GM20000 (cell line): Measurements from ENCODE around the gene GATA2.

ENCODE experiments used
- DNase-seq: peaks from one replicate; pipeline ENCODE4 v3.0.0; 2012; ENCODE audit warnings: low spot score
- TF ChIP-seq, protein P1 (sequence below): IDR thresholded peaks from 2 replicates; pipeline ENCODE4 v1.5.1; 2012; ENCODE audit warnings: mild to moderate bottlenecking, control low read depth; ENCODE audit errors: extremely low read depth, missing control alignments

GATA2 gene

DNA sequence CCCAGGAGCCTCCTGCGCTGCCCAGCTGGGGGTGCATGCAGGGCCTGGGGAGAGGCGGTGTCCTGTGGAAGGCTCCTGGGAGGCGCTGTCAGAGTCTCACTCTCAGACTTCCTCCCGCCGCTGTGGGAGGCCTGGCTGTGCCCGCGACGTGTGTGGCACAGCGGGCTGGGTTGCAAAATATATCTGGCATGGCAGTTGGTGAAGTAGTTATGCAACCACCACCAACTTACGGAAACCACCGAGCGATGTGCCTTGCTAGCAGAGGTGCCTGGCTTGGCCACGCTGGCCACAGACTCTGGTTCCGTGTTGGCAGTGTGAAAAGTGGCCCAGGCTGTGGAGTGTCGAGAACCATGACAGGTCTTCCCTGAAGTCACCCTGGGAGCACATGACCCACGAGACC is 30.6 kb upstream of the GATA2 start:
- DNase-seq = no peak
- TF ChIP-seq, protein P1, sequence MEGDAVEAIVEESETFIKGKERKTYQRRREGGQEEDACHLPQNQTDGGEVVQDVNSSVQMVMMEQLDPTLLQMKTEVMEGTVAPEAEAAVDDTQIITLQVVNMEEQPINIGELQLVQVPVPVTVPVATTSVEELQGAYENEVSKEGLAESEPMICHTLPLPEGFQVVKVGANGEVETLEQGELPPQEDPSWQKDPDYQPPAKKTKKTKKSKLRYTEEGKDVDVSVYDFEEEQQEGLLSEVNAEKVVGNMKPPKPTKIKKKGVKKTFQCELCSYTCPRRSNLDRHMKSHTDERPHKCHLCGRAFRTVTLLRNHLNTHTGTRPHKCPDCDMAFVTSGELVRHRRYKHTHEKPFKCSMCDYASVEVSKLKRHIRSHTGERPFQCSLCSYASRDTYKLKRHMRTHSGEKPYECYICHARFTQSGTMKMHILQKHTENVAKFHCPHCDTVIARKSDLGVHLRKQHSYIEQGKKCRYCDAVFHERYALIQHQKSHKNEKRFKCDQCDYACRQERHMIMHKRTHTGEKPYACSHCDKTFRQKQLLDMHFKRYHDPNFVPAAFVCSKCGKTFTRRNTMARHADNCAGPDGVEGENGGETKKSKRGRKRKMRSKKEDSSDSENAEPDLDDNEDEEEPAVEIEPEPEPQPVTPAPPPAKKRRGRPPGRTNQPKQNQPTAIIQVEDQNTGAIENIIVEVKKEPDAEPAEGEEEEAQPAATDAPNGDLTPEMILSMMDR = no peak

DNA sequence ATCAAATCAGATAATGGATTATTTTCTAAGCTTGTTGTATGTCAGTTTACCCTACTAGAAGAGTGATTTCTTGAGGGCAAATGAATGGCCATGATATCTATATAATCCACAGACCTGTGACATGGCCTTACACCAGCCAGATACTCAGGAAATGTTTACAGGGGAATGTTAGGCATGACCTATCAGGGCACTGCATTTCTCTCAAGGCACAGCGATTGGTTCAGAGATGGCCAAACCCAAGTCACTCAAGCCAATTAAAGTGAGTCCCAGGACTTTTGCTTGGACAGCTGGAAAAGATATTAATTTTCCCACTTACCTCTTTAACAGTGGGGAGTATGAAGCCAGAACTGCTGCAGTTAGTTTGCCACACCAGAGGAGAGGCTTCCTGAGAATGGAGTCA is 28.7 kb upstream of the GATA2 start:
- TF ChIP-seq, protein P1 = no peak
- no peak for DNase-seq

DNA sequence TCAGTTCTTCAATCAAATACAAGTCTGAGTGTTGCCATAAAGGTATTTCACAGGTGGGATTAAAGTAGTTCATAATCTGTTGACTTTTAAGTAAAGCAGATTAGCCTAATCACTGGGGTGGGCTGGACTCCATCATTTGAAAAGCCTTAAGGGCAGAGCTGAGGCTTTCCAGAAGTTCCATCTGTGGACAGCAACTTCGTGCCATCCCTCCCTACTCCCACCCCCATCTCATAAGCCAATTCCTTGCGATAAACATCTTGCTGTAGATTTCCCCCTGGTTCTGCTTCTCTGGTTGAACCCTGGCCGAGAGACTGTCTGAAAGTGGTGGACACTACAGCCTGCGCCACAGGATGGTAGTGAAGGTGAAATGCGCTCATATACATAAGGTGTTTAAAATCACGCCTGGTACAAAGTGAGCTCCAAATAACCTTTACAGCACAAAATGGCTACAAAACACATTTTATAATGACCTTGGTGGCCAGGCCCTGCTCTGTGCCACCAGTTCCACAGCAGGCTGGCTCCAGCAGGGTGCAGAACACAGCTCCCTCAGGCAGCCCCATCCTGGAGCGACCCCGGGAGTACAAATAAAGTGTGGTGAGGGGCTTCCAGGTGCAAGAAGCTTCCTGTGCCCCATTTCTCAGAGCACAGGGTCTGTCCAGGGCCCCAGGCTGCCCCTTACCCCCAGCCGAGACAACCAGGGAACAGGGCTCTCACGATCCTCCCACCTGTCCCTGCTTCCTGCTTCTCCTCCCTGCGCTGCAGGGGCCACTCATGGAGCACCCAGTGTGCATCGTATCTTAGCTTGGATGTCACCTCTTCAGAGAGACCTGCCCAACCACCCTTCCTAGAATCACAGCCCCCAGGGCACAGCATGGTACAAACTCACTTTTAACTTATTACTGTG is 25.8 kb upstream of the GATA2 start:
- TF ChIP-seq, protein P1 = no peak
- DNase-seq = no peak

DNA sequence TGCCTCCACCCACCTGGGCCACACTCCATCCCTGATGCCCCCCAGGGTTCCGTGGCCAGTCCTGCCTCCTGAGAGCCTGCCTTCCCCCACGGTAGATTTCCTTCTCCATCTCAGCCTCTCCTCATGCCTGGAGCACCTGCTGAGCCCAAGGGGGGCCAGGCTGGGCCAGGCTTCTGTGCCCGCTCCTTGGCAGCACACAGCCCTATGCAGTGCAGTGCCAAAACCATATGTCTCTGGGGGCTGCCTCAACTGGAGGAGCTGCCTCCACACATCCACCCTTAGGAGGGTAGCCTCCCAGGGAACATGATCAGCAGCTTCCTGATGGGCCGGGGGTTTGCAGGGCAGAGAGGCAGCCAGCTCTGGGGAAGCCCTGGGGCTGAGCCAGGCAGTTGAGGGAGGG is 24.6 kb upstream of the GATA2 start:
- DNase-seq = no peak
- TF ChIP-seq, protein P1 = no peak

DNA sequence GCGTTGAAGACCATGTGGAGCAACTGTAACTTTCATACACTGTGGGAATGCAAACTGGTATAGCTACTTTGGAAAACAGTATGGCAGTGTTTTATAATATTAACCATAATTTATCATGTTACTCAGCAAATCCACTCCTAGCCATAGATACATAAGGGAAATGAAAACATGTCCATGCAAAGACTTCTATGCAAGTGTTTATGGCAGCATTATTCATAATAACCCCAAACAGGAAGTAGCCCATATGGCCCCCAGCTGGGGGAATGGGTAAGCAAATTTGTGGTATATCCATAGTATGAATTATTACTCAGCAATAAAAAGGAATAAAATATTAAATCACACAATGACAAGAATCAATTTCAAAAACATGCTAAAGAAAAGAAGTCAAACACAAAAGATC is 23.0 kb upstream of the GATA2 start:
- TF ChIP-seq, protein P1 = no peak
- DNase-seq = no peak

DNA sequence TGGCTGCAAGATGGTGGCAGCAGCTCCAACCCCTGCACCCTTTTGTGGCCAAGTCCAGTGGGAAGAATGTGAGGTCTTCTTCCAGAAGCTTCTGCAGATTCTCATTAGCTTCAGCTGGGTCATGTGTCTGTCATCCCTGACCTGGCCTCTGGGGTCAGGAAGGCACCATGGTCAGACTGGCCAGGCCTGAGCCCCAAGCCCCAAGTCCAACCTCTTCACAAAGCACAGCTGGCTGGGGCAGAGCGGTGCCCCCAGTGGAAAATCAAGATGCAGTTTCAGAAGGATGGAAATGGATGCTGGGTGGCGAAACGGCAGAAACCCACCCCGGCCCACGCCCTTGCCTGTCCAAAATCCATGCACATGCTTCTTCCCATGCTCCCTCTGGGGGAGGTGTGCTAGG is 15.9 kb upstream of the GATA2 start:
- TF ChIP-seq, protein P1 = no peak
- DNase-seq = no peak

DNA sequence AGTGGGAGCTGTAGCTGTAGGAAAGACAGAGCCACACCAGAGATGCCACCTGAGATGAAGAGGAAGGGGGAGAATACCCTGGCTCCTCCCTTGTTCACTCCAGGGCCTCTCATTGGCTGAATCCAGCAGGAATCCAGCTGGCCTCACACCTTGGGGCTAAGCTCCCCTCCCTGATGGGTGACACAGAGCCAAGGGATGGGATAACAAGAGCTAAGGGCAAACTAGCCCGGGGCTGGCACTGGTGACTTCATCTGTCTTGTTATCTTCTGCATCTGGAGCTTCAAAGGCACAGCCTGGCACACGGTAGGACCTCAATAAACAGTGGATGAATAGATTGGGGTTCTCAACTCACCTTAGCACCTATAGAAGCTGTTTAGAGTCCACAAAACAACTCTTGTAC is 13.8 kb upstream of the GATA2 start:
- no peak for DNase-seq
- TF ChIP-seq, protein P1 = no peak
